Kidney (tissue), 14 donors: ENCODE measurements around the gene JMJD7. TPM values are rescaled to one million over a fixed set of nuclear protein-coding genes. Genes with fewer than 3 reads are reported as not detected.

Experiments used
- DNase-seq, 5 donors: peaks; one replicate each; pipeline ENCODE4 v3.0.0-alpha.2; 2013 to 2020
- FAIRE-seq: peaks from 2 replicates; lab custom pipeline; 2012; peaks lifted over from hg19 to GRCh38; lab: Jason Lieb, UNC
- H3K27ac ChIP-seq, 2 donors: one replicate each; pipeline ENCODE4 v1.7.0; 2013; ENCODE audit warnings: low read depth in 2 of 2, low read length in 2 of 2, inconsistent platforms in 1 of 2
- H3K27me3 ChIP-seq: one replicate; pipeline ENCODE4 v1.7.1; 2013; ENCODE audit warnings: low read length, inconsistent platforms; ENCODE audit not compliant: control insufficient read depth, insufficient read depth
- H3K36me3 ChIP-seq, 3 donors: one replicate each; pipeline versions ENCODE4 v1.7.0 to v1.7.1; 2013; ENCODE audit warnings: low read length in 3 of 3, control low read depth in 1 of 3, inconsistent platforms in 1 of 3; ENCODE audit not compliant: insufficient read depth in 3 of 3, control insufficient read depth in 2 of 3
- H3K4me1 ChIP-seq, 3 donors: one replicate each; pipeline versions ENCODE4 v1.7.0 to v1.7.1; 2013; ENCODE audit warnings: low read length in 3 of 3, inconsistent platforms in 1 of 3, low read depth in 1 of 3; ENCODE audit not compliant: control insufficient read depth in 2 of 3, insufficient read depth in 2 of 3
- H3K4me3 ChIP-seq, 3 donors: one replicate each; pipeline versions ENCODE4 v1.7.0 to v1.8.1; 2013; ENCODE audit warnings: low read length in 3 of 3, control low read depth in 1 of 3, inconsistent platforms in 1 of 3
- H3K9ac ChIP-seq, 3 donors: one replicate each; pipeline versions ENCODE4 v1.7.0 to v1.7.1; 2013; ENCODE audit warnings: low read length in 3 of 3, control low read depth in 1 of 3, inconsistent platforms in 1 of 3
- H3K9me3 ChIP-seq, 3 donors: one replicate each; pipeline versions ENCODE4 v1.7.0 to v1.7.1; 2013; ENCODE audit warnings: low read length in 3 of 3, control low read depth in 1 of 3, inconsistent platforms in 1 of 3; ENCODE audit not compliant: control insufficient read depth in 2 of 3, insufficient read depth in 1 of 3
- CTCF ChIP-seq: IDR thresholded peaks from 3 replicates; pipeline ENCODE4 v1.5.1; 2012; ENCODE audit warnings: mild to moderate bottlenecking, moderate library complexity, borderline replicate concordance; ENCODE audit not compliant: insufficient read depth; ENCODE audit errors: extremely low read depth
- intact Hi-C: fragments of 100-400 bp; cut with DNase I; formaldehyde crosslinking; loops from one replicate; pipeline ENCODE4 v1.11.1; 2022
- polyA plus RNA-seq: library from polyadenylated mRNA; stranded (reverse); fragments of 350-450 nt; fragmentation: Illumina TruSeq; extraction: RNeasy Lipid Tissue Mini Kit (QIAGEN cat#74804); gene quantifications from one replicate; pipeline ENCODE4 v1.2.3, GENCODE V29; 2014; ENCODE audit warnings: low read depth, low replicate concordance; ENCODE audit not compliant: insufficient read depth
- total RNA-seq: library from RNA; stranded (reverse); fragmentation: NEBNext Ultra II Directional; extraction: Animal tissue kit (Norgen Biotek cat#: 25700); gene quantifications from one replicate; pipeline ENCODE4 v1.2.1, GENCODE V29; 2021
- donor health status: control.
- donor health status: control.
- donor health status: control.
- donor health status: control.
- donor health status: control.
- donor health status: DM: yes; HTN: yes; CAD: no.
- donor health status: Normal renal cell carcinoma (clear cell type).

The JMJD7 gene
- total and polyA plus RNA-seq, 2 donors from 2014 or later: 16.2 to 17.6 TPM

- peaks cover 0 to 3% (median 0%) of the 10 kb centered on the region in 3 donors for H3K4me1 ChIP-seq
- no peak for DNase-seq
These were observed 44.6 kb upstream of the JMJD7 start for GRCh38 chr15:41783296-41783695.

GRCh38 chr15:41788262-41788661 is 39.6 kb upstream of the JMJD7 start:
- Histone ChIP-seq H3K36me3 (no peaks in the 10 kb centered on the region), H3K9me3 (no peaks in the 10 kb centered on the region), H3K27ac (no peak overlapping the region), H3K4me3 (no peak overlapping the region), H3K4me1 (peaks cover 0 to 19% (median 18%) of the 10 kb centered on the region in 3 donors), H3K9ac (no peak overlapping the region), H3K27me3 (no peaks in the 10 kb centered on the region)
- DNase-seq (no peak), FAIRE-seq (no peak)
- intact Hi-C loops: no loop called here
- TF ChIP-seq CTCF: no peak

More at GRCh38 chr15:41783296-41783695, 44.6 kb upstream of the JMJD7 start:
- Histone ChIP-seq H3K4me3 (no peak overlapping the region), H3K27ac (no peak overlapping the region), H3K9ac (no peak overlapping the region), H3K27me3 (no peaks in the 10 kb centered on the region), H3K9me3 (no peaks in the 10 kb centered on the region), H3K36me3 (no peaks in the 10 kb centered on the region)
- no peak for TF ChIP-seq CTCF
- FAIRE-seq: no peak
- intact Hi-C loops: no loop called here

GRCh38 chr15:41789236-41789635 is 38.7 kb upstream of the JMJD7 start:
- TF ChIP-seq CTCF: no peak
- no peak for FAIRE-seq
- no peak overlapping the region for H3K4me3 ChIP-seq
- no peaks in the 10 kb centered on the region for H3K27me3 ChIP-seq
- H3K9ac ChIP-seq: no peak overlapping the region
- peaks cover 0 to 19% (median 18%) of the 10 kb centered on the region in 3 donors for H3K4me1 ChIP-seq
- intact Hi-C loops: no loop called here
- no peaks in the 10 kb centered on the region for H3K36me3 ChIP-seq
- no peak overlapping the region for H3K27ac ChIP-seq
- no peaks in the 10 kb centered on the region for H3K9me3 ChIP-seq
- no peak for DNase-seq

GRCh38 chr15:41789662-41790061 is 38.2 kb upstream of the JMJD7 start:
- H3K27ac ChIP-seq: no peak overlapping the region
- peaks cover 0 to 19% (median 18%) of the 10 kb centered on the region in 3 donors for H3K4me1 ChIP-seq
- FAIRE-seq: no peak
- H3K36me3 ChIP-seq: no peaks in the 10 kb centered on the region
- no peaks in the 10 kb centered on the region for H3K27me3 ChIP-seq
- DNase-seq: no peak
- H3K4me3 ChIP-seq: no peak overlapping the region
- intact Hi-C loops: no loop called here
- no peak for TF ChIP-seq CTCF
- no peak overlapping the region for H3K9ac ChIP-seq
- H3K9me3 ChIP-seq: no peaks in the 10 kb centered on the region
